Heart right ventricle (tissue), 16 donors: Measurements from ENCODE around the gene CTU2. TPM values are rescaled to one million over a fixed set of nuclear protein-coding genes. Genes with fewer than 3 reads are reported as not detected.

Source experiments
- ATAC-seq, 8 donors: fragments of 200-7000 bp; cut with Tn5 transposase; one replicate each; pipeline ENCODE4 v1.9.1; 2020; ENCODE audit warnings: mild to moderate bottlenecking in 8 of 8, moderate library complexity in 8 of 8, moderate number of reproducible peaks in 1 of 8
- DNase-seq, 2 donors: peaks; one replicate each; pipeline ENCODE4 v3.0.0-alpha.2; 2020
- H3K27ac ChIP-seq, 10 donors: fragments of 200-600 bp; sonication (generic) in 2 of 10; one replicate each; pipeline versions ENCODE4 v1.5.0 to v1.8.0; 2020 to 2022; ENCODE audit warnings: mild to moderate bottlenecking in 3 of 10
- H3K27me3 ChIP-seq, 7 donors: fragments of 200-600 bp; one replicate each; pipeline ENCODE4 v1.8.0; 2021 to 2022; ENCODE audit warnings: mild to moderate bottlenecking in 2 of 7
- H3K36me3 ChIP-seq, 9 donors: fragments of 200-600 bp; sonication (generic) in 1 of 9; one replicate each; pipeline versions ENCODE4 v1.5.0 to v1.8.0; 2020 to 2022; ENCODE audit warnings: mild to moderate bottlenecking in 2 of 9
- H3K4me1 ChIP-seq, 9 donors: fragments of 200-600 bp; sonication (generic) in 1 of 9; one replicate each; pipeline versions ENCODE4 v1.5.0 to v1.8.0; 2020 to 2022; ENCODE audit warnings: mild to moderate bottlenecking in 4 of 9
- H3K4me3 ChIP-seq, 10 donors: fragments of 200-600 bp; sonication (generic) in 2 of 10; one replicate each; pipeline versions ENCODE4 v1.5.0 to v1.8.0; 2020 to 2022; ENCODE audit warnings: mild to moderate bottlenecking in 7 of 10, moderate library complexity in 2 of 10
- H3K9me3 ChIP-seq, 11 donors: fragments of 200-600 bp in 10 of 11; sonication (generic) in 2 of 11; one replicate each; pipeline versions ENCODE4 v1.5.0 to v1.8.0; 2013 to 2022; ENCODE audit warnings: mild to moderate bottlenecking in 2 of 11, control low read depth in 1 of 11, moderate library complexity in 1 of 11
- WGBS, 2 donors: extraction: QIAGEN DNeasy Blood & Tissue Kit; methylation state at CpG; one replicate each; pipeline ENCODE4 v1.1.7; 2013; ENCODE audit warnings: inconsistent platforms in 1 of 2; 5-methylcytosine and 5-hydroxymethylcytosine counted together
- intact Hi-C, 10 donors: fragments of 100-400 bp; cut with DNase I; formaldehyde crosslinking; loops; one replicate each; pipeline versions ENCODE4 v1.11.1 to v1.14.2; 2022
- polyA plus RNA-seq, 2 donors: library from polyadenylated mRNA; stranded (reverse); fragments of 200-250 nt; gene quantifications; one replicate each; pipeline ENCODE4 v1.2.3, GENCODE V29; 2013
- total RNA-seq, 10 donors: library from RNA; stranded (reverse); fragmentation: NEBNext Ultra II Directional in 3 of 10; extraction: Animal tissue kit (Norgen Biotek cat#: 25700) in 3 of 10; gene quantifications; one replicate each; pipeline versions ENCODE4 v1.2.1 to v1.2.4, GENCODE V29; 2021 to 2023
- TF ChIP-seq, protein P1 (sequence below), 9 donors: fragments of 200-600 bp; sonication (generic) in 2 of 9; IDR thresholded peaks; one replicate each; pipeline versions ENCODE4 v1.5.0 to v1.8.0; 2021 to 2022; ENCODE audit warnings: antibody characterized with exemption in 9 of 9, mild to moderate bottlenecking in 5 of 9, moderate library complexity in 1 of 9
- donor health status: Arrhythmogenic right ventricular cardiomyopathy.
- donor health status: ischemic (EF 13 %, LVEDD 7.1; RV severe dilation, severe dysfunction).
- donor health status: healthy with polysubstance abuse.
- donor health status: DM: no; HTN: yes; CAD: no.
- donor health status: DM: no; HTN: no; CAD: no.
- donor health status: ischemic (EF 25% LVEDD 6.9; RV normal size, moderate dysfunction).
- donor health status: ischemic (EF 25% LVEDD 5.7; RV mildly dilated, moderate dysfunction).
- donor health status: healthy.
- donor health status: DM: yes; HTN: yes; CAD: no.
- donor health status: Ischemic cardiomyopathy.
- donor health status: ischemic (EF 35%, LVEDD 5.7; RV mildly dilated, moderate dysfunction).
- donor health status: nonischemic (EF 11% LVEDD 7.7; RV severe dilation, severe dysfunction).
- donor health status: DM: yes; HTN: yes; CAD: no.
- donor health status: PGD.
- donor health status: ischemic (EF 29% LVEDD 5.4; RV normal size, mild dysfunction).
- donor health status: nonischemic (EF 23%, LVEDD 6.1; RV moderate dilation, normal function).

The CTU2 gene
- total and polyA plus RNA-seq, 12 donors, result 11.8 to 22.6 (median 14.4) TPM

DNA sequence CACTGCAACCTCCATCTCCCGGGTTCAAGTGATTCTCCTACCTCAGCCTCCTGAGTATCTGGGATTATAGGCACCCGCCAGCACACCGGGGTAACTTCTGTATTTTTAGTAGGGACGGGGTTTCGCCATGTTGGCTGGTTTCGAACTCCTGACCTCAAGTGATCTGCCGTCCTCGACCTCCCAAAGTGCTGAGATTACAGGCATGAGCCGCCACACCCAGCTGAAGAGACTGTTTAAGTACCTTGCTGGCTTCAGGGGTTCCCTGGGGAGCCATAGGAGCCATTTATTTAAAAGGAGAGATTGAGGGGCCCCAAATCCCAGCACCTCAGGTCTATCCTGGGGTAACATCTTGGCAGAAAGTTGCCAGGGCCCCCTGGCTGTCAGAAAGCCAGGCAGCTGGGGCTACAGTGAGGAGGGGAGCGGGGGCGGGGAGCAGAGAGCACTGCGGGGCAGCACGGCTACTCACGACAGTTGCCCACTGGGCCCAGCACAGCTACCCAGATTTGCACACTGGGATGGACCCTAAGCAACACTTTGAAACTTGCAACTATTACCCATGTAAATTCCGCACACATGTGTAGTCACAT lies 21.6 kb upstream of the CTU2 start:
- ATAC-seq (no peak), DNase-seq (no peak)
- Histone ChIP-seq H3K4me1 (peaks cover 6 to 60% (median 21%) of the 10 kb centered on the region in 9 donors), H3K4me3 (peak overlapping the region in 1 of 10 donors; percentile 86), H3K27ac (no peak overlapping the region), H3K36me3 (peaks cover 0 to 4% (median 0%) of the 10 kb centered on the region in 9 donors), H3K9me3 (no peaks in the 10 kb centered on the region), H3K27me3 (peaks cover 0 to 75% (median 35%) of the 10 kb centered on the region in 7 donors)
- 68 to 74% methylated on average over 15 of the region's 15 CpGs for WGBS, 2 donors
- TF ChIP-seq, protein P1, sequence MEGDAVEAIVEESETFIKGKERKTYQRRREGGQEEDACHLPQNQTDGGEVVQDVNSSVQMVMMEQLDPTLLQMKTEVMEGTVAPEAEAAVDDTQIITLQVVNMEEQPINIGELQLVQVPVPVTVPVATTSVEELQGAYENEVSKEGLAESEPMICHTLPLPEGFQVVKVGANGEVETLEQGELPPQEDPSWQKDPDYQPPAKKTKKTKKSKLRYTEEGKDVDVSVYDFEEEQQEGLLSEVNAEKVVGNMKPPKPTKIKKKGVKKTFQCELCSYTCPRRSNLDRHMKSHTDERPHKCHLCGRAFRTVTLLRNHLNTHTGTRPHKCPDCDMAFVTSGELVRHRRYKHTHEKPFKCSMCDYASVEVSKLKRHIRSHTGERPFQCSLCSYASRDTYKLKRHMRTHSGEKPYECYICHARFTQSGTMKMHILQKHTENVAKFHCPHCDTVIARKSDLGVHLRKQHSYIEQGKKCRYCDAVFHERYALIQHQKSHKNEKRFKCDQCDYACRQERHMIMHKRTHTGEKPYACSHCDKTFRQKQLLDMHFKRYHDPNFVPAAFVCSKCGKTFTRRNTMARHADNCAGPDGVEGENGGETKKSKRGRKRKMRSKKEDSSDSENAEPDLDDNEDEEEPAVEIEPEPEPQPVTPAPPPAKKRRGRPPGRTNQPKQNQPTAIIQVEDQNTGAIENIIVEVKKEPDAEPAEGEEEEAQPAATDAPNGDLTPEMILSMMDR (IDR thresholded peaks at IDR 0.05), result no peak
- intact Hi-C loops, result no loop called here

DNA sequence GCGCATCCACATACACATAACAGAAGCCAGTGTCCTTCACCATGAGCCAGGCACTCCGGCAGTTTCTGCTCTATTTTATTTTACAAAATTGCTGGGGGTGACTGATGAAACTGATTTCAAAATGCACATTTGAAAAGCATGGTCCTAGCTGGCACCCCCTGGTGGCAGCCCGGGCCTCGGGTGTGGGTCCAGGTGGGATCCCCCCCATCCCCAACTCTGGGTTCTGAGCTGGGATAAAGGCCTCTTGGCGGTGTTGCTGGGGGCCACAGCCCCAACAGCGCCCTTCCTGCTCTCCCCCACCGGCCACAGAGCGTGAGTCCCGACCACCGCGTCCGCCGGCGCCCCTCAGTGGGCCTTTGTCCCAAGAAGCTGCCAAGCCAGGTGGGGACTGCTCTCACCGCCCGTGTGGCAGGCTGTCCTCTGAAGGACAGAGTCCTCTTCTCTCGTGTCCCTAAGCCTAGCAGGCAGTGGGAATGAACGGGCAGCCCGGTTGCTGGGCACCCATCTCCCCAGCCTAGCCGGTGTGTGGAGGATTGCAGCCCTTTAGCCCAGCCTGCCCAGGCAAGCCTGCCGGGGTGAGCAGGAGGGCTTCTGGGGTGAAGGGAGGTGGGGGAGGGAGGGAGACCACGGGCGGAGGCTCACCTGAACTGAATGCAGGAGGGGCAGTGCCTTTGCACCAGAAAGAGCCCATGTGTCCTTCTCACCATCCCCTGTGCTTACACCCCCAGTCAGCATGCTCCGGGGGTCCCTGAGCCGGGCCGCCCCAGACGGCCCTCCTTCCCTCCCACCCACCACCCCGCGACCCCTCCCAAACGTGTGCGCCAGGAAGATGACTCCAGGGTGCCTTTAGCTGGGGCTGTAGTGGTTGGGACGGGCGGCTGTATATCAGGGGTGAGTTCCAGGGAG lies 20.9 kb upstream of the CTU2 start:
- peak overlapping the region; percentile 40 to 86 (median 60) for H3K4me3 ChIP-seq

DNA sequence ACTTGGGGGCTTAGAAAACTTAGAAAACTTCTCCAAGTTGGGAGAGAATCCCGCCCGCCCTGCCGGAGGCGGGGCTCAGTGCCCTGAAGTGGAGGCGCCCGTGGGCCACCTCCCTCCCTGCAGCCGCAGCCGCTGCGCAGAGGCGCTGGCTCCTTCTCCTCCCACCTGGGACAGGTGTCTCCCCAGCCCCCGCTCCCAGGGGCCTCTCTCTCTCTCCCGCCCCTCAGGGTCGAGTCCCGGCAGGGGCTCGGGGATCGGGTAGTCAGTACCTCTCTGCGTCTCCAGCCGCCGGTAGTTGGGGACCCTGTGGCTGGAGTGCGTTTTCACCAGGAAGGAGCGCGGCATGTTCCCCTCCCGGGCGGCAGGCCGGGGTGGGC lies 20.3 kb upstream of the CTU2 start:
- H3K9me3 ChIP-seq, result no peaks in the 10 kb centered on the region
- H3K4me3 ChIP-seq, result peak overlapping the region; percentile 40 to 86 (median 60)
- H3K36me3 ChIP-seq, result no peaks in the 10 kb centered on the region
- H3K27ac ChIP-seq, result peak overlapping the region in 4 of 10 donors; percentile 13 to 89 (median 42)
- peak in 1 of 2 donors; percentile 37 for DNase-seq
- intact Hi-C loops, result no loop called here
- TF ChIP-seq, protein P1 (IDR thresholded peaks at IDR 0.05), result no peak
- ATAC-seq, result peak; percentile 23 to 55 (median 32)
- 0% methylated on average over 21 to 25 of the region's 25 CpGs for WGBS, 2 donors
- H3K27me3 ChIP-seq, result peaks cover 0 to 79% (median 49%) of the 10 kb centered on the region in 7 donors
- peaks cover 6 to 51% (median 21%) of the 10 kb centered on the region in 9 donors for H3K4me1 ChIP-seq

More for the DNA sequence above, 20.9 kb upstream of the CTU2 start:
- peaks cover 6 to 57% (median 21%) of the 10 kb centered on the region in 9 donors for H3K4me1 ChIP-seq
- H3K27ac ChIP-seq, result peak overlapping the region in 3 of 10 donors; percentile 13 to 89 (median 35)
- intact Hi-C loops, result no loop called here
- no peaks in the 10 kb centered on the region for H3K9me3 ChIP-seq
- ATAC-seq (peak in 6 of 8 donors; percentile 8 to 39 (median 18)), DNase-seq (no peak)
- TF ChIP-seq, protein P1 (IDR thresholded peaks at IDR 0.05), result peak in 8 of 9 donors; percentile 13 to 67 (median 52)
- peaks cover 0 to 2% (median 0%) of the 10 kb centered on the region in 9 donors for H3K36me3 ChIP-seq
- peaks cover 0 to 79% (median 43%) of the 10 kb centered on the region in 7 donors for H3K27me3 ChIP-seq
- 6 to 8% methylated on average over 33 of the region's 33 CpGs for WGBS, 2 donors
